HCT116 (cell line): ENCODE measurements around the gene FHL3. TPM values are rescaled to one million over a fixed set of nuclear protein-coding genes. Genes with fewer than 3 reads are reported as not detected.

Experiments used
- ATAC-seq: fragments of 200-7000 bp; cut with Tn5 transposase; 2 replicates; pipeline ENCODE4 v1.9.1; 2020; ENCODE audit warnings: mild to moderate bottlenecking, moderate library complexity
- BruUV-seq: library from RNA; stranded (reverse); fragments of 400-500 nt; replicated peaks from 2 replicates; lab custom pipeline; 2021; lab: Mats Ljungman, UMichigan
- CTCF ChIA-PET: fragments of 300-600 bp; sonication (Branson Sonifier 250); formaldehyde crosslinking; loops from one replicate; lab custom pipeline; 2021; ENCODE audit warnings: antibody characterized with exemption; lab: Charles Lee
- POLR2A ChIA-PET: fragments of 300-600, 350-600 bp; sonication (Branson Sonifier 250); formaldehyde crosslinking; loops from one replicate; lab custom pipeline; 2021; ENCODE audit warnings: antibody characterized with exemption; lab: Charles Lee
- RAD21 ChIA-PET, 2 experiments: fragments of 300-600 bp; sonication (Branson Sonifier 250); formaldehyde crosslinking; loops; one replicate each; lab custom pipeline; 2023; ENCODE audit warnings: low total read pairs in 2 of 2; ENCODE audit not compliant: uncharacterized antibody in 2 of 2, unreplicated experiment in 2 of 2, low non-redundant PET in 1 of 2; lab: Charles Lee
- DNase-seq: peaks from one replicate; pipeline ENCODE4 v3.0.0-alpha.2; 2010; ENCODE audit warnings: low read depth, low spot score
- H2AFZ ChIP-seq: fragments of 200-600 bp; shearing (Covaris generic), sonication (generic); 2 replicates; pipeline ENCODE4 v1.6.1; 2017; ENCODE audit warnings: low read depth, mixed run types, mixed read lengths, antibody characterized with exemption, low read length; ENCODE audit not compliant: poor library complexity, severe bottlenecking
- H3K27ac ChIP-seq: 2 replicates; pipeline ENCODE4 v1.5.1; 2012; ENCODE audit warnings: low read depth, low read length
- H3K27me3 ChIP-seq: fragments of 200-600 bp; sonication (generic); 2 replicates; pipeline ENCODE4 v1.6.1; 2016; ENCODE audit warnings: mixed run types, low read length, mixed read lengths; ENCODE audit not compliant: insufficient read depth
- H3K36me3 ChIP-seq, 2 experiments: fragments of 200-500 bp in 1 of 2; fragments of 200-600 bp in 1 of 2; sonication (Bioruptor generic) in 1 of 2; sonication (generic) in 1 of 2; 2 replicates each; pipeline versions ENCODE4 v1.5.1 to v1.6.1; 2014 to 2016; ENCODE audit warnings: low read length in 2 of 2, inconsistent platforms in 1 of 2, mixed read lengths in 1 of 2, mixed run types in 1 of 2; ENCODE audit not compliant: insufficient read depth in 2 of 2, control insufficient read depth in 1 of 2
- H3K4me1 ChIP-seq, 2 experiments: fragments of 200-600 bp in 1 of 2; sonication (generic) in 1 of 2; 2 replicates each; pipeline versions ENCODE4 v1.5.1 to v1.6.1; 2012 to 2017; ENCODE audit warnings: low read length in 2 of 2, inconsistent platforms in 1 of 2, mild to moderate bottlenecking in 1 of 2, mixed read lengths in 1 of 2, mixed run types in 1 of 2, moderate library complexity in 1 of 2; ENCODE audit not compliant: insufficient read depth in 2 of 2, control insufficient read depth in 1 of 2
- H3K4me2 ChIP-seq: fragments of 200-600 bp; sonication (generic); 2 replicates; pipeline ENCODE4 v1.6.1; 2017; ENCODE audit warnings: mixed run types, low read length, mixed read lengths
- H3K4me3 ChIP-seq, 2 experiments: fragments of 200-600 bp in 1 of 2; sonication (generic) in 1 of 2; replicated peaks in 1 of 2; 2 replicates each; pipeline ENCODE4 v1.5.1; 2011 to 2016; ENCODE audit warnings: low read length in 2 of 2, control low read depth in 1 of 2, low read depth in 1 of 2, mild to moderate bottlenecking in 1 of 2, mixed read lengths in 1 of 2, mixed run types in 1 of 2
- H3K79me2 ChIP-seq: fragments of 200-600 bp; sonication (generic); 2 replicates; pipeline ENCODE4 v1.6.1; 2017; ENCODE audit warnings: mild to moderate bottlenecking, mixed run types, low read length, moderate library complexity, mixed read lengths; ENCODE audit not compliant: insufficient read depth
- H3K9ac ChIP-seq: fragments of 200-600 bp; sonication (generic); 2 replicates; pipeline ENCODE4 v1.6.1; 2016; ENCODE audit warnings: low read length, mixed read lengths
- H3K9me2 ChIP-seq: fragments of 200-600 bp; sonication (generic), shearing (Covaris generic); 2 replicates; pipeline ENCODE4 v1.6.1; 2017; ENCODE audit warnings: mixed run types, mild to moderate bottlenecking, moderate library complexity; ENCODE audit not compliant: insufficient read depth
- H3K9me3 ChIP-seq, 2 experiments: fragments of 200-500 bp in 1 of 2; fragments of 200-600 bp in 1 of 2; sonication (Bioruptor generic) in 1 of 2; sonication (generic) in 1 of 2; 2 replicates each; pipeline ENCODE4 v1.6.1; 2014 to 2017; ENCODE audit warnings: low read length in 2 of 2, mixed read lengths in 2 of 2, inconsistent platforms in 1 of 2, low read depth in 1 of 2, mild to moderate bottlenecking in 1 of 2, mixed run types in 1 of 2, moderate library complexity in 1 of 2; ENCODE audit not compliant: control insufficient read depth in 1 of 2, insufficient read depth in 1 of 2
- H4K20me1 ChIP-seq: fragments of 200-600 bp; sonication (generic), shearing (Covaris generic); 2 replicates; pipeline ENCODE4 v1.6.1; 2017; ENCODE audit warnings: mixed run types, mild to moderate bottlenecking, moderate library complexity; ENCODE audit not compliant: insufficient read depth
- CBX3 ChIP-seq: IDR thresholded peaks from 2 replicates; pipeline ENCODE4 v1.6.1; 2012; ENCODE audit warnings: low read depth
- CEBPB ChIP-seq: IDR thresholded peaks from 2 replicates; pipeline ENCODE4 v1.6.1; 2012; ENCODE audit warnings: low read depth
- EGR1 ChIP-seq: IDR thresholded peaks from 2 replicates; pipeline ENCODE4 v1.6.1; 2012; ENCODE audit warnings: low read depth
- EZH2 ChIP-seq: fragments of 200-600 bp; sonication (generic); IDR thresholded peaks from 2 replicates; pipeline ENCODE4 v1.6.1; 2017; ENCODE audit warnings: antibody characterized with exemption, mixed run types
- EZH2phosphoT487 ChIP-seq: fragments of 200-600 bp; IDR thresholded peaks from 2 replicates; pipeline ENCODE4 v1.6.1; 2018; ENCODE audit warnings: antibody characterized with exemption, borderline replicate concordance
- FOSL1 ChIP-seq: IDR thresholded peaks from 2 replicates; pipeline ENCODE4 v1.6.1; 2012; ENCODE audit warnings: low read depth
- MAX ChIP-seq: IDR thresholded peaks from 2 replicates; pipeline ENCODE4 v1.6.1; 2012
- POLR2AphosphoS5 ChIP-seq: IDR thresholded peaks from 2 replicates; pipeline ENCODE4 v1.6.1; 2011; ENCODE audit warnings: mild to moderate bottlenecking, low read depth, low read length, moderate library complexity
- RAD21 ChIP-seq: IDR thresholded peaks from 2 replicates; pipeline ENCODE4 v1.6.1; 2012; ENCODE audit warnings: low read depth, mild to moderate bottlenecking
- YY1 ChIP-seq: IDR thresholded peaks from 2 replicates; pipeline ENCODE4 v1.6.1; 2011; ENCODE audit warnings: low read length, low read depth, moderate library complexity, mild to moderate bottlenecking; ENCODE audit not compliant: insufficient replicate concordance; ENCODE audit errors: extremely low read depth
- ZFX ChIP-seq: fragments of 450-650 bp; IDR thresholded peaks from 2 replicates; pipeline ENCODE4 v1.6.1; 2017
- intact Hi-C: fragments of 100-400 bp; cut with micrococcal nuclease; formaldehyde crosslinking; loops from 2 replicates; pipeline ENCODE4 v1.10.0; 2022
- total RNA-seq: library from RNA; stranded (reverse); gene quantifications from one replicate; pipeline ENCODE4 v1.2.1, GENCODE V29; 2021; ENCODE audit not compliant: unreplicated experiment
- TF ChIP-seq, protein P1 (sequence below), 3 experiments: fragments of 200-600 bp in 1 of 3; sonication (generic) in 1 of 3; IDR thresholded peaks in 2 of 3; conservative IDR thresholded peaks in 1 of 3; 2 replicates each; pipeline ENCODE4 v1.5.1; 2012 to 2017; ENCODE audit warnings: low read depth in 2 of 3, low read length in 2 of 3, antibody characterized with exemption in 1 of 3, borderline replicate concordance in 1 of 3, control low read depth in 1 of 3, mild to moderate bottlenecking in 1 of 3, mixed read lengths in 1 of 3, mixed run types in 1 of 3, moderate library complexity in 1 of 3; ENCODE audit not compliant: insufficient read depth in 1 of 3
- TF ChIP-seq, protein P2 (sequence below): IDR thresholded peaks from 2 replicates; pipeline ENCODE4 v1.6.1; 2012; ENCODE audit warnings: low read depth

The FHL3 gene
- total RNA-seq, 1 experiment from 2014 or later, result 22.5 TPM

DNA sequence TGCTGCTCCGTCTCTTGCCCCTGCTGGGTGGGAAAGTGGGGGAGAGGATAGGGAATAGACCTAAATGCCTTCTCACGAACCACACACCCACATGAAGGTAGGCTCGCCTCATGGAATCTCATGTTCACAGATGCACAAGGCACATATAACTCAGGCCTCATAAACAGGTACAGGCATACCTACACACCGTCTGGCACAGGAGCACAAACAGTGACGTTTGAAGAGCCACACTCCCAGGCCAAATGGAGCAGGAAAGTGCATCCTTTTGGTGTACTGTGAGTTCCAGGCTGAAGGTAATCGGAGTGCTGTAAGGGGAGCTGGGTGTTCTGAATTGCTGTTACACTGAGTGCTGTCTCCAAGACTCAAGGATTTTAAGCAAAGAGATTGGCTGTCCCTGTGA lies 20.4 kb upstream of the FHL3 start:
- RAD21 ChIA-PET, result no interaction called here
- Histone ChIP-seq H3K9me2 (no peaks in the 10 kb centered on the region), H3K27ac (no peak overlapping the region), H3K36me3 (peaks cover 39 to 55% of the 10 kb centered on the region in 2 experiments; a peak in 3 of 4 replicates), H4K20me1 (no peaks in the 10 kb centered on the region), H3K9me3 (no peaks in the 10 kb centered on the region), H3K4me1 (peaks cover 0 to 4% of the 10 kb centered on the region in 2 experiments; a peak in 1 of 4 replicates), H3K79me2 (peaks cover 9% of the 10 kb centered on the region; the same call in 1 of the 2 replicates), H3K4me2 (no peak overlapping the region), H2AFZ (no peak overlapping the region), H3K27me3 (no peaks in the 10 kb centered on the region), H3K9ac (no peak overlapping the region), H3K4me3 (no peak overlapping the region)
- CTCF ChIA-PET, result interaction anchor here (0.6 kb wide), 1 partner anchor 150 kb away, joined by 3 read pairs; no protein-coding TSS in a partner anchor
- no peak for DNase-seq
- intact Hi-C loops, result loop anchor here (1.0 to 5.0 kb wide), 3 partner anchors 561 to 810 kb away; no protein-coding TSS in a partner anchor
- TF ChIP-seq, protein P1, sequence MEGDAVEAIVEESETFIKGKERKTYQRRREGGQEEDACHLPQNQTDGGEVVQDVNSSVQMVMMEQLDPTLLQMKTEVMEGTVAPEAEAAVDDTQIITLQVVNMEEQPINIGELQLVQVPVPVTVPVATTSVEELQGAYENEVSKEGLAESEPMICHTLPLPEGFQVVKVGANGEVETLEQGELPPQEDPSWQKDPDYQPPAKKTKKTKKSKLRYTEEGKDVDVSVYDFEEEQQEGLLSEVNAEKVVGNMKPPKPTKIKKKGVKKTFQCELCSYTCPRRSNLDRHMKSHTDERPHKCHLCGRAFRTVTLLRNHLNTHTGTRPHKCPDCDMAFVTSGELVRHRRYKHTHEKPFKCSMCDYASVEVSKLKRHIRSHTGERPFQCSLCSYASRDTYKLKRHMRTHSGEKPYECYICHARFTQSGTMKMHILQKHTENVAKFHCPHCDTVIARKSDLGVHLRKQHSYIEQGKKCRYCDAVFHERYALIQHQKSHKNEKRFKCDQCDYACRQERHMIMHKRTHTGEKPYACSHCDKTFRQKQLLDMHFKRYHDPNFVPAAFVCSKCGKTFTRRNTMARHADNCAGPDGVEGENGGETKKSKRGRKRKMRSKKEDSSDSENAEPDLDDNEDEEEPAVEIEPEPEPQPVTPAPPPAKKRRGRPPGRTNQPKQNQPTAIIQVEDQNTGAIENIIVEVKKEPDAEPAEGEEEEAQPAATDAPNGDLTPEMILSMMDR (IDR thresholded peaks at IDR 0.05 in 2 of 3, conservative IDR thresholded peaks at IDR 0.05 in 1 of 3; ENCODE audit: borderline replicate concordance in 1 of 3, insufficient read depth in 1 of 3, low read depth in 2 of 3, low read length in 2 of 3), result no peak
- no peak for TF ChIP-seq RAD21
- no peak for TF ChIP-seq FOSL1
- no peak for TF ChIP-seq EGR1
- TF ChIP-seq EZH2phosphoT487, result no peak
- TF ChIP-seq POLR2AphosphoS5, result no peak
- TF ChIP-seq, protein P2, sequence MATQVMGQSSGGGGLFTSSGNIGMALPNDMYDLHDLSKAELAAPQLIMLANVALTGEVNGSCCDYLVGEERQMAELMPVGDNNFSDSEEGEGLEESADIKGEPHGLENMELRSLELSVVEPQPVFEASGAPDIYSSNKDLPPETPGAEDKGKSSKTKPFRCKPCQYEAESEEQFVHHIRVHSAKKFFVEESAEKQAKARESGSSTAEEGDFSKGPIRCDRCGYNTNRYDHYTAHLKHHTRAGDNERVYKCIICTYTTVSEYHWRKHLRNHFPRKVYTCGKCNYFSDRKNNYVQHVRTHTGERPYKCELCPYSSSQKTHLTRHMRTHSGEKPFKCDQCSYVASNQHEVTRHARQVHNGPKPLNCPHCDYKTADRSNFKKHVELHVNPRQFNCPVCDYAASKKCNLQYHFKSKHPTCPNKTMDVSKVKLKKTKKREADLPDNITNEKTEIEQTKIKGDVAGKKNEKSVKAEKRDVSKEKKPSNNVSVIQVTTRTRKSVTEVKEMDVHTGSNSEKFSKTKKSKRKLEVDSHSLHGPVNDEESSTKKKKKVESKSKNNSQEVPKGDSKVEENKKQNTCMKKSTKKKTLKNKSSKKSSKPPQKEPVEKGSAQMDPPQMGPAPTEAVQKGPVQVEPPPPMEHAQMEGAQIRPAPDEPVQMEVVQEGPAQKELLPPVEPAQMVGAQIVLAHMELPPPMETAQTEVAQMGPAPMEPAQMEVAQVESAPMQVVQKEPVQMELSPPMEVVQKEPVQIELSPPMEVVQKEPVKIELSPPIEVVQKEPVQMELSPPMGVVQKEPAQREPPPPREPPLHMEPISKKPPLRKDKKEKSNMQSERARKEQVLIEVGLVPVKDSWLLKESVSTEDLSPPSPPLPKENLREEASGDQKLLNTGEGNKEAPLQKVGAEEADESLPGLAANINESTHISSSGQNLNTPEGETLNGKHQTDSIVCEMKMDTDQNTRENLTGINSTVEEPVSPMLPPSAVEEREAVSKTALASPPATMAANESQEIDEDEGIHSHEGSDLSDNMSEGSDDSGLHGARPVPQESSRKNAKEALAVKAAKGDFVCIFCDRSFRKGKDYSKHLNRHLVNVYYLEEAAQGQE, result no peak
- TF ChIP-seq YY1, result no peak
- no peak for TF ChIP-seq MAX
- TF ChIP-seq CBX3, result no peak
- no peak for TF ChIP-seq EZH2
- TF ChIP-seq ZFX, result no peak
- TF ChIP-seq CEBPB, result no peak
- ATAC-seq, result no peak
- POLR2A ChIA-PET, result no interaction called here
- no TSS peak for BruUV-seq
